H9 (cell line): ENCODE measurements around the gene CHTF8. TPM values are rescaled to one million over a fixed set of nuclear protein-coding genes. Genes with fewer than 3 reads are reported as not detected.

ENCODE experiments used
- DNase-seq: peaks from one replicate; pipeline ENCODE4 v3.0.0-alpha.2; 2017
- H2AFZ ChIP-seq: one replicate; pipeline ENCODE4 v1.6.1; 2013; ENCODE audit warnings: mild to moderate bottlenecking, low read length, control low read depth, moderate library complexity
- H2AK5ac ChIP-seq: 2 replicates; pipeline ENCODE4 v1.6.1; 2013; ENCODE audit warnings: low read length, control low read depth, mixed read lengths; ENCODE audit not compliant: insufficient read length
- H2BK120ac ChIP-seq: one replicate; pipeline ENCODE4 v1.6.1; 2013; ENCODE audit warnings: low read depth, mild to moderate bottlenecking, low read length, control low read depth, inconsistent platforms; ENCODE audit not compliant: poor library complexity, severe bottlenecking
- H2BK12ac ChIP-seq: 2 replicates; pipeline ENCODE4 v1.6.1; 2013; ENCODE audit warnings: low read length, control low read depth, mixed read lengths, low read depth; ENCODE audit not compliant: insufficient read length
- H2BK15ac ChIP-seq: 2 replicates; pipeline ENCODE4 v1.6.1; 2013; ENCODE audit warnings: low read depth, low read length, control low read depth
- H2BK20ac ChIP-seq: one replicate; pipeline ENCODE4 v1.6.1; 2013; ENCODE audit warnings: low read depth, mild to moderate bottlenecking, low read length, control low read depth, inconsistent platforms; ENCODE audit not compliant: poor library complexity, severe bottlenecking
- H2BK5ac ChIP-seq: 2 replicates; pipeline ENCODE4 v1.6.1; 2013; ENCODE audit warnings: low read length, control low read depth, mixed read lengths; ENCODE audit not compliant: insufficient read length
- H3K14ac ChIP-seq: 2 replicates; pipeline ENCODE4 v1.6.1; 2013; ENCODE audit warnings: low read length, control low read depth; ENCODE audit not compliant: insufficient read depth
- H3K18ac ChIP-seq: 2 replicates; pipeline ENCODE4 v1.6.1; 2013; ENCODE audit warnings: low read depth, mild to moderate bottlenecking, mixed read lengths, low read length, control low read depth; ENCODE audit not compliant: insufficient read length
- H3K23ac ChIP-seq: 2 replicates; pipeline ENCODE4 v1.6.1; 2013; ENCODE audit warnings: low read length, control low read depth, mixed read lengths, low read depth; ENCODE audit not compliant: insufficient read length
- H3K23me2 ChIP-seq: 2 replicates; pipeline ENCODE4 v1.6.1; 2013; ENCODE audit warnings: low read depth, mild to moderate bottlenecking, mixed read lengths, low read length, control low read depth; ENCODE audit not compliant: insufficient read length, poor library complexity, severe bottlenecking
- H3K27ac ChIP-seq: 2 replicates; pipeline ENCODE4 v1.5.1; 2013; ENCODE audit warnings: low read length, control low read depth, mixed read lengths, low read depth; ENCODE audit not compliant: insufficient read length
- H3K27me3 ChIP-seq: 2 replicates; pipeline ENCODE4 v1.6.1; 2013; ENCODE audit warnings: low read length, control low read depth, inconsistent platforms; ENCODE audit not compliant: insufficient read depth
- H3K4ac ChIP-seq: 2 replicates; pipeline ENCODE4 v1.6.1; 2013; ENCODE audit warnings: low read depth, mild to moderate bottlenecking, control low read depth, inconsistent platforms, low read length, moderate library complexity
- H3K4me1 ChIP-seq: 2 replicates; pipeline ENCODE4 v1.6.1; 2013; ENCODE audit warnings: low read length, control low read depth, inconsistent platforms; ENCODE audit not compliant: insufficient read depth
- H3K4me2 ChIP-seq: 2 replicates; pipeline ENCODE4 v1.6.1; 2013; ENCODE audit warnings: low read length, control low read depth, mixed read lengths; ENCODE audit not compliant: insufficient read length, insufficient read depth
- H3K56ac ChIP-seq: 2 replicates; pipeline ENCODE4 v1.6.1; 2013; ENCODE audit warnings: low read depth, mild to moderate bottlenecking, mixed read lengths, low read length, control low read depth; ENCODE audit not compliant: insufficient read length
- H3K79me1 ChIP-seq: 2 replicates; pipeline ENCODE4 v1.6.1; 2013; ENCODE audit warnings: low read depth, mild to moderate bottlenecking, moderate library complexity, low read length, control low read depth, inconsistent platforms; ENCODE audit not compliant: insufficient read depth, poor library complexity, severe bottlenecking
- H3K79me2 ChIP-seq: 2 replicates; pipeline ENCODE4 v1.6.1; 2013; ENCODE audit warnings: low read length, control low read depth, inconsistent platforms; ENCODE audit not compliant: insufficient read depth
- H3K9ac ChIP-seq: 2 replicates; pipeline ENCODE4 v1.6.1; 2013; ENCODE audit warnings: low read length, control low read depth, mixed read lengths; ENCODE audit not compliant: insufficient read length; ENCODE audit errors: extremely low read depth
- H3K9me3 ChIP-seq: one replicate; pipeline ENCODE4 v1.6.1; 2013; ENCODE audit warnings: low read depth, low read length, inconsistent platforms; ENCODE audit not compliant: control insufficient read depth
- H3T11ph ChIP-seq: one replicate; pipeline ENCODE4 v1.6.1; 2013; ENCODE audit warnings: mild to moderate bottlenecking, low read length, control low read depth, inconsistent platforms
- H4K20me1 ChIP-seq: one replicate; pipeline ENCODE4 v1.6.1; 2013; ENCODE audit not compliant: control insufficient read depth, insufficient read length, insufficient read depth
- H4K5ac ChIP-seq: 2 replicates; pipeline ENCODE4 v1.6.1; 2013; ENCODE audit warnings: low read depth, mild to moderate bottlenecking, mixed read lengths, low read length, control low read depth; ENCODE audit not compliant: insufficient read length
- H4K8ac ChIP-seq: replicated peaks from 2 replicates; pipeline ENCODE4 v1.6.1; 2013; ENCODE audit warnings: low read length, control low read depth, mixed read lengths, low read depth; ENCODE audit not compliant: insufficient read length
- H4K91ac ChIP-seq: 2 replicates; pipeline ENCODE4 v1.6.1; 2013; ENCODE audit warnings: low read depth, mild to moderate bottlenecking, moderate library complexity, mixed read lengths, low read length, control low read depth; ENCODE audit not compliant: insufficient read length
- H3K27ac Mint-ChIP-seq, 3 experiments: 2 replicates in 2 of 3; 3 replicates in 1 of 3; pipeline ENCODE4 v1.8.0; 2020 to 2021; ENCODE audit warnings: mixed read lengths in 3 of 3, mild to moderate bottlenecking in 1 of 3, moderate library complexity in 1 of 3
- H3K27me3 Mint-ChIP-seq: 2 replicates; pipeline ENCODE4 v1.8.0; 2021; ENCODE audit warnings: low read depth, mild to moderate bottlenecking, moderate library complexity, mixed read lengths
- H3K36me3 Mint-ChIP-seq, 3 experiments: 2 replicates in 2 of 3; 3 replicates in 1 of 3; pipeline ENCODE4 v1.8.0; 2020 to 2021; ENCODE audit warnings: low read depth in 3 of 3, mixed read lengths in 3 of 3; ENCODE audit not compliant: insufficient read depth in 1 of 3
- H3K4me1 Mint-ChIP-seq, 2 experiments: 2 replicates each; pipeline ENCODE4 v1.8.0; 2020; ENCODE audit warnings: mixed read lengths in 2 of 2
- H3K4me3 Mint-ChIP-seq, 2 experiments: 2 replicates in 1 of 2; 3 replicates in 1 of 2; pipeline ENCODE4 v1.8.0; 2020 to 2021; ENCODE audit warnings: mild to moderate bottlenecking in 2 of 2, mixed read lengths in 2 of 2, moderate library complexity in 1 of 2
- H3K9me3 Mint-ChIP-seq, 2 experiments: 2 replicates in 1 of 2; 3 replicates in 1 of 2; pipeline ENCODE4 v1.8.0; 2020; ENCODE audit warnings: mild to moderate bottlenecking in 2 of 2, mixed read lengths in 2 of 2, moderate library complexity in 1 of 2
- WGBS: extraction: QIAGEN DNeasy Blood & Tissue Kit; methylation state at CpG from one replicate; pipeline ENCODE4 v1.1.7; 2013; ENCODE audit warnings: missing lambda C conversion rate, low lambda C conversion rate, mixed read lengths; ENCODE audit not compliant: insufficient read length; ENCODE audit errors: extremely low coverage; 5-methylcytosine and 5-hydroxymethylcytosine counted together
- total RNA-seq: library from RNA; stranded (reverse); gene quantifications from 2 replicates; pipeline ENCODE4 v1.2.1, GENCODE V29; 2021
- TF ChIP-seq, protein P1 (sequence below): fragments of 200-600 bp; sonication (generic); conservative IDR thresholded peaks from 3 replicates; pipeline ENCODE4 v1.8.0; 2021; ENCODE audit warnings: antibody characterized with exemption, mild to moderate bottlenecking

The CHTF8 gene
- total RNA-seq, 1 experiment from 2014 or later = 168 TPM

GRCh38 chr16:69084289-69084688, 48.1 kb downstream of the CHTF8 start:
- Histone ChIP-seq H3K4ac (no peak overlapping the region), H3K23me2 (no peaks in the 10 kb centered on the region), H3K23ac (no peak overlapping the region), H3K18ac (no peak overlapping the region), H2AFZ (no peak overlapping the region), H3K4me1 (peaks cover 12% of the 10 kb centered on the region; the same call in 1 of the 2 replicates), H3K9ac (no peak overlapping the region), H3T11ph (no peak overlapping the region), H3K79me1 (no peaks in the 10 kb centered on the region), H2BK20ac (no peak overlapping the region), H2BK5ac (no peak overlapping the region), H4K20me1 (no peaks in the 10 kb centered on the region), H4K91ac (no peak overlapping the region), H4K8ac (no peak overlapping the region), H3K4me2 (no peak overlapping the region), H4K5ac (no peak overlapping the region), H3K14ac (no peak overlapping the region), H3K79me2 (no peaks in the 10 kb centered on the region), H3K27me3 (no peaks in the 10 kb centered on the region), H3K9me3 (no peaks in the 10 kb centered on the region), H2BK15ac (no peak overlapping the region), H2BK12ac (no peak overlapping the region), H3K56ac (no peak overlapping the region), H2AK5ac (no peak overlapping the region), H3K27ac (no peak overlapping the region), H2BK120ac (no peak overlapping the region)
- Mint-ChIP-seq H3K9me3 (no peaks in the 10 kb centered on the region), H3K4me3 (no peak overlapping the region), H3K36me3 (peaks cover 0 to 5% (median 4%) of the 10 kb centered on the region in 3 experiments; a peak in 4 of 7 replicates), H3K4me1 (peaks cover 33 to 34% of the 10 kb centered on the region in 2 experiments), H3K27me3 (no peaks in the 10 kb centered on the region; the same call in 1 of the 2 replicates), H3K27ac (no peak overlapping the region; a peak in 1 of 7 replicates)
- TF ChIP-seq, protein P1, sequence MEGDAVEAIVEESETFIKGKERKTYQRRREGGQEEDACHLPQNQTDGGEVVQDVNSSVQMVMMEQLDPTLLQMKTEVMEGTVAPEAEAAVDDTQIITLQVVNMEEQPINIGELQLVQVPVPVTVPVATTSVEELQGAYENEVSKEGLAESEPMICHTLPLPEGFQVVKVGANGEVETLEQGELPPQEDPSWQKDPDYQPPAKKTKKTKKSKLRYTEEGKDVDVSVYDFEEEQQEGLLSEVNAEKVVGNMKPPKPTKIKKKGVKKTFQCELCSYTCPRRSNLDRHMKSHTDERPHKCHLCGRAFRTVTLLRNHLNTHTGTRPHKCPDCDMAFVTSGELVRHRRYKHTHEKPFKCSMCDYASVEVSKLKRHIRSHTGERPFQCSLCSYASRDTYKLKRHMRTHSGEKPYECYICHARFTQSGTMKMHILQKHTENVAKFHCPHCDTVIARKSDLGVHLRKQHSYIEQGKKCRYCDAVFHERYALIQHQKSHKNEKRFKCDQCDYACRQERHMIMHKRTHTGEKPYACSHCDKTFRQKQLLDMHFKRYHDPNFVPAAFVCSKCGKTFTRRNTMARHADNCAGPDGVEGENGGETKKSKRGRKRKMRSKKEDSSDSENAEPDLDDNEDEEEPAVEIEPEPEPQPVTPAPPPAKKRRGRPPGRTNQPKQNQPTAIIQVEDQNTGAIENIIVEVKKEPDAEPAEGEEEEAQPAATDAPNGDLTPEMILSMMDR = no peak
- WGBS = no CpG with 5 or more reads among the region's 2 CpGs
- DNase-seq = no peak
